GM06990 (cell line): ENCODE results near the gene CRYBG2.

Experiments used
- DNase-seq: peaks from one replicate; pipeline ENCODE4 v3.0.0-alpha.2; 2011; ENCODE audit not compliant: insufficient read length; ENCODE audit errors: extremely low read depth
- H3K27me3 ChIP-seq: replicated peaks from 2 replicates; pipeline ENCODE4 v1.6.0; 2011; ENCODE audit warnings: low read length; ENCODE audit not compliant: control insufficient read depth, insufficient read depth
- H3K36me3 ChIP-seq: 2 replicates; pipeline ENCODE4 v1.5.1; 2011; ENCODE audit warnings: low read length; ENCODE audit not compliant: control insufficient read depth, insufficient read depth
- H3K4me3 ChIP-seq: replicated peaks from 2 replicates; pipeline ENCODE4 v1.5.1; 2011; ENCODE audit warnings: low read depth, mild to moderate bottlenecking, control low read depth, low read length
- TF ChIP-seq, protein P1 (sequence below): IDR thresholded peaks from 2 replicates; pipeline ENCODE4 v1.5.1; 2011; ENCODE audit warnings: low read length, control low read depth, mild to moderate bottlenecking, inconsistent platforms; ENCODE audit not compliant: insufficient read depth, poor library complexity, severe bottlenecking

Gene CRYBG2

DNA sequence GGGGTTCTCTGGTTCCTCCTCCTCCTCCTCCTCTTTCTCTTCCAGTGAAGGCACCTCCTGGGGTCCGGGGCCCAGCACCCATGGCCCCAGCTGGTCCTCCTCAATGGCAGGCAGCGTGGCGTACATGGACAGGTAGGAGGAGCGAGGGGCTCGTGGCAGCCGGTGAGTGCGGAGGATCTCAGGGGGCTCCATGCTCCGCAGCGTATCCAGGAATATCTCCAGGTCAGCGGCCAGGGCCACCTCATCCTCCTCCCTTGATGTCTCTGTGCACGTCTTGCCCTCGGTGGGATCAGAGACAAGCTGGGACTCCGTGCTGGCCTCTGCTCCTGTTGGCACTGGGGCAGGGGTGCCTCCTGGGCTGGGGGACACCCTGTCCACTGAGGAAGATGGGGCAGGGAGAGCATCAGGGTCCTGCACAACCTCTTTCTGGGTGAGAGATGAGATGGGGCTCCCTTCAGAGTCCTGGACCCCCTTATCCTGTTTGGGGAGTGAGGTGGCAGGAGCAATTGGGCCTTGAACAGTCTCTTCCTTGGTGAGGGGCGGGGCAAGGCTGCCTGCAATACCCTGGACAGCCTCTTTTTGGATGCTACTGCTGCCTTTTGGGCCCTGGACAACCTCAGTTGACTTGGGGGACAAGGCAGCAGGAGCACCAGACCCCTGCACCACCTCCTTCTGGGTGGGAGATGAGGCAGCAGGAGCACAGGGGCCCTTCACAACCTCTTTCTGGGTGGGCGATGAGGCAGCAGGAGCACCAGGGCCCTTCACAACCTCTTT, 9.6 kb downstream of the CRYBG2 start:
- Histone ChIP-seq H3K27me3 (no peaks in the 10 kb centered on the region; the same call in 1 of the 2 replicates), H3K36me3 (no peaks in the 10 kb centered on the region), H3K4me3 (no peak overlapping the region)
- TF ChIP-seq, protein P1, sequence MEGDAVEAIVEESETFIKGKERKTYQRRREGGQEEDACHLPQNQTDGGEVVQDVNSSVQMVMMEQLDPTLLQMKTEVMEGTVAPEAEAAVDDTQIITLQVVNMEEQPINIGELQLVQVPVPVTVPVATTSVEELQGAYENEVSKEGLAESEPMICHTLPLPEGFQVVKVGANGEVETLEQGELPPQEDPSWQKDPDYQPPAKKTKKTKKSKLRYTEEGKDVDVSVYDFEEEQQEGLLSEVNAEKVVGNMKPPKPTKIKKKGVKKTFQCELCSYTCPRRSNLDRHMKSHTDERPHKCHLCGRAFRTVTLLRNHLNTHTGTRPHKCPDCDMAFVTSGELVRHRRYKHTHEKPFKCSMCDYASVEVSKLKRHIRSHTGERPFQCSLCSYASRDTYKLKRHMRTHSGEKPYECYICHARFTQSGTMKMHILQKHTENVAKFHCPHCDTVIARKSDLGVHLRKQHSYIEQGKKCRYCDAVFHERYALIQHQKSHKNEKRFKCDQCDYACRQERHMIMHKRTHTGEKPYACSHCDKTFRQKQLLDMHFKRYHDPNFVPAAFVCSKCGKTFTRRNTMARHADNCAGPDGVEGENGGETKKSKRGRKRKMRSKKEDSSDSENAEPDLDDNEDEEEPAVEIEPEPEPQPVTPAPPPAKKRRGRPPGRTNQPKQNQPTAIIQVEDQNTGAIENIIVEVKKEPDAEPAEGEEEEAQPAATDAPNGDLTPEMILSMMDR, result no peak
- no peak for DNase-seq

DNA sequence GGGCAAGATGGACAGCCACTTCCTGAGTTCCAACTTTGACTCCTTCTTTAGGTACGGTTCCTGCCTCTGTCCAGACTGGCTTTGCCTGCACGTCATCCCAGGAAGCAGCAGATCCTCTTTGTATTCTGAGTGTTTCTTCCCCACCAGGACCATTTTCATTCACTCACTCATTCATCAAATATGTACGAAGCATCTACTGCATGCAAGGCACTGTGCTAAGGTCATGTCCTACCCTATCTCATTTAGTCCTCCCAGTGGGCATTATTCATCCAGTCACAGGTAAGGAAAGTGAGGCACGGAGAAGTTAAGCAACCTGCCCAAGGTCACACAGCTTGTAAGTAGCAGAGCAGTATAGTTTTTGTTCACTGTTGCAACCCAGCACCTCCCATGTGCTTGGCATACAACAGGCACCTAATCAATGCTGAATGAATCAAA, 13.9 kb downstream of the CRYBG2 start:
- no peak for DNase-seq
- Histone ChIP-seq H3K36me3 (no peaks in the 10 kb centered on the region), H3K27me3 (no peaks in the 10 kb centered on the region; the same call in 1 of the 2 replicates), H3K4me3 (no peak overlapping the region)
- TF ChIP-seq, protein P1, result no peak

DNA sequence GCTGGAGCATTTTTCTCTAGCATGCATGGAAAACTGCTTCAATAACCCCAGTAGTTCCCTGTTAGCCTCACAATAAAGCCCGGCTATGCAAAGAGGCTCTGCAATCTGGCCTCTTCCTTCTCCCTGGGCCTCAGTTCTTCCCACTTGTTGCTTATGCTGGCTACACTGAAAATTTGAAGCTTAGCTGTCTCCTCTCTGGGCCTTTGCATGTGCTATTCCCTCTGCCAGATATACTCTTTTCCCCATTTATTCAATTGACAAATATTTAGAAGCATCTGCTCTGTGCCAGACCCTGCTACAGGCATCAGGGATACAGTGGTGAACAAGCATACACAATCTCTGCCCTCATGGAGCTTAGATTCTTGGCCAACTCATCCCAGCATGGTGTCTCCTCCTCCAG, 15.3 kb downstream of the CRYBG2 start:
- no peak for DNase-seq
- H3K4me3 ChIP-seq, result no peak overlapping the region
- H3K27me3 ChIP-seq, result no peaks in the 10 kb centered on the region; the same call in 1 of the 2 replicates
- TF ChIP-seq, protein P1, result no peak
- H3K36me3 ChIP-seq, result no peaks in the 10 kb centered on the region

DNA sequence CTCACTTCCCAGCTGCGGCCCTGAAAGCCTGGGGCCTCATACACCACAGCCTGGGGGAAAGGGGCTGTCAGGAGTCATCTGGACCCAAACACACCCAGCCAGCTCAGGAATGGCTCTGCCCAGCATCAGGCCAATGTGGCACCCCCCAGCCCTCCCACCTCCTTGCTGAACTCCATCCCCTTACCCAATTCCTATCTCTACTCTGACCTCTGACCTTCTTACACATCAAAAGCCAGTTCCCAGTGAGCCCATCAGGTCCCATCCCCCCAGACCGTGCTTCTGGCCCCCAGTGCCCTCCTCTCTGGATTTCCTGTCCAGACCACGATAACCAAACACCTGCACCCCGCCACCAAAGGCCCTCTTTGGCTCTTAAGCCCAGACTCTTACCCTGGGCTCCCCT, 16.3 kb downstream of the CRYBG2 start:
- Histone ChIP-seq H3K36me3 (no peaks in the 10 kb centered on the region), H3K27me3 (no peaks in the 10 kb centered on the region; the same call in 1 of the 2 replicates), H3K4me3 (no peak overlapping the region)
- no peak for DNase-seq
- TF ChIP-seq, protein P1, result no peak

DNA sequence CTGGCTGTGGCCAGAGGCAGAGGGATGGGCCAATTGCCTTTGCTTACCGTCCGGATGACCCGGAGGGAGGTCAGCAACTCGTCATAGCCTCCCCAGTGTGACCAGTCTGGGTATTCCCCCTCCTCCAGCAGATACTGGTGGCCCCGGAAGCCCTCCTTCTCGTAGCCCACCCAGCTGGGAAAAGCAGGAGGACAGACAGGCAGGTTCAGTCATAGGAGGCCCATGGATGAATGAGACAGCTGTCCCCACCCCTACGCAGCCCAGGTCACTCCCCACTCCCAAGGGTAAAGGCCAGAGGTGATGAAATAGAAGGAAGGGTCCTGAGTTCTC, 16.8 kb downstream of the CRYBG2 start:
- Histone ChIP-seq H3K36me3 (no peaks in the 10 kb centered on the region), H3K27me3 (no peaks in the 10 kb centered on the region), H3K4me3 (no peak overlapping the region)
- TF ChIP-seq, protein P1, result no peak
- no peak for DNase-seq
